ENCODE data around the gene RBM23. TPM values are rescaled to one million over a fixed set of nuclear protein-coding genes. Genes with fewer than 3 reads are reported as not detected.

Gene RBM23
- total RNA-seq, 1 experiment from 2014 or later = 79.1 TPM

GRCh38 chr14:22887990-22888378, 31.0 kb downstream of the RBM23 start:
- Histone ChIP-seq H3K9me3 (ENCODE audit: low read length) (no peaks in the 10 kb centered on the region), H3K9me2 (replicated peaks; ENCODE audit: insufficient read depth, low read length) (no peaks in the 10 kb centered on the region), H3K27me3 (ENCODE audit: low read length) (peaks cover 4% of the 10 kb centered on the region; the same call in 1 of the 2 replicates), H3K4me1 (ENCODE audit: low read length) (peaks cover 83% of the 10 kb centered on the region), H3K36me3 (ENCODE audit: insufficient read depth, low read length) (no peaks in the 10 kb centered on the region), H2AFZ (ENCODE audit: low read length) (no peak overlapping the region), H3K4me3 (ENCODE audit: low read length) (peak overlapping the region; percentile 65), H3K27ac (ENCODE audit: low read length) (peak overlapping the region; percentile 95), H3K79me2 (ENCODE audit: low read length) (no peaks in the 10 kb centered on the region), H4K20me1 (ENCODE audit: insufficient read depth, low read depth, low read length) (peaks cover 9% of the 10 kb centered on the region; the same call in 1 of the 2 replicates), H3K9ac (ENCODE audit: low read length) (peak overlapping the region; percentile 68), H3K4me2 (ENCODE audit: low read depth, low read length, poor library complexity, severe bottlenecking) (peak overlapping the region; percentile 88)
- DNase-seq = peak; percentile 93

- peak overlapping the region; percentile 95 for H3K27ac ChIP-seq (ENCODE audit: low read length)
- peaks cover 83% of the 10 kb centered on the region for H3K4me1 ChIP-seq (ENCODE audit: low read length)
- H3K4me3 ChIP-seq (ENCODE audit: low read length) = peak overlapping the region; percentile 65
- H3K9me2 ChIP-seq (replicated peaks; ENCODE audit: insufficient read depth, low read length) = no peaks in the 10 kb centered on the region
- peak; percentile 90 for DNase-seq
- peak overlapping the region; percentile 88 for H3K4me2 ChIP-seq (ENCODE audit: low read depth, low read length, poor library complexity, severe bottlenecking)
- peak overlapping the region; percentile 68 for H3K9ac ChIP-seq (ENCODE audit: low read length)
- H3K27me3 ChIP-seq (ENCODE audit: low read length) = peaks cover 4% of the 10 kb centered on the region; the same call in 1 of the 2 replicates
- peak overlapping the region; percentile 63; the same call in 1 of the 2 replicates for H2AFZ ChIP-seq (ENCODE audit: low read length)
- peaks cover 13% of the 10 kb centered on the region; the same call in 1 of the 2 replicates for H4K20me1 ChIP-seq (ENCODE audit: insufficient read depth, low read depth, low read length)
- no peaks in the 10 kb centered on the region for H3K36me3 ChIP-seq (ENCODE audit: insufficient read depth, low read length)
- H3K79me2 ChIP-seq (ENCODE audit: low read length) = no peaks in the 10 kb centered on the region
- H3K9me3 ChIP-seq (ENCODE audit: low read length) = no peaks in the 10 kb centered on the region
These were observed 31.5 kb downstream of the RBM23 start for GRCh38 chr14:22887260-22887989.

- H3K4me2 ChIP-seq (ENCODE audit: low read depth, low read length, poor library complexity, severe bottlenecking) = peak overlapping the region; percentile 88
- H3K4me3 ChIP-seq (ENCODE audit: low read length) = peak overlapping the region; percentile 65
These were observed 32.3 kb downstream of the RBM23 start for GRCh38 chr14:22886500-22887259.

GRCh38 chr14:22885975-22886374, 33.0 kb downstream of the RBM23 start:
- no peaks in the 10 kb centered on the region for H3K36me3 ChIP-seq (ENCODE audit: insufficient read depth, low read length)
- H4K20me1 ChIP-seq (ENCODE audit: insufficient read depth, low read depth, low read length) = peaks cover 15% of the 10 kb centered on the region; the same call in 1 of the 2 replicates
- no peaks in the 10 kb centered on the region for H3K9me3 ChIP-seq (ENCODE audit: low read length)
- H3K27ac ChIP-seq (ENCODE audit: low read length) = no peak overlapping the region
- H3K4me1 ChIP-seq (ENCODE audit: low read length) = peaks cover 80% of the 10 kb centered on the region
- H3K9ac ChIP-seq (ENCODE audit: low read length) = peak overlapping the region; percentile 68
- H2AFZ ChIP-seq (ENCODE audit: low read length) = 0 out of 2 replicates have a peak overlapping the region, but pooled peaks have one; percentile 72
- no peaks in the 10 kb centered on the region for H3K9me2 ChIP-seq (replicated peaks; ENCODE audit: insufficient read depth, low read length)
- peak overlapping the region; percentile 88 for H3K4me2 ChIP-seq (ENCODE audit: low read depth, low read length, poor library complexity, severe bottlenecking)
- H3K79me2 ChIP-seq (ENCODE audit: low read length) = no peaks in the 10 kb centered on the region
- peak overlapping the region; percentile 65 for H3K4me3 ChIP-seq (ENCODE audit: low read length)
- H3K27me3 ChIP-seq (ENCODE audit: low read length) = peaks cover 4% of the 10 kb centered on the region; the same call in 1 of the 2 replicates
- DNase-seq = no peak

More at GRCh38 chr14:22886500-22887259, 32.3 kb downstream of the RBM23 start:
- H3K9me2 ChIP-seq (replicated peaks; ENCODE audit: insufficient read depth, low read length) = no peaks in the 10 kb centered on the region
- H3K27me3 ChIP-seq (ENCODE audit: low read length) = peaks cover 4% of the 10 kb centered on the region; the same call in 1 of the 2 replicates
- H2AFZ ChIP-seq (ENCODE audit: low read length) = peak overlapping the region; percentile 72
- H4K20me1 ChIP-seq (ENCODE audit: insufficient read depth, low read depth, low read length) = peaks cover 15% of the 10 kb centered on the region; the same call in 1 of the 2 replicates
- peaks cover 80% of the 10 kb centered on the region for H3K4me1 ChIP-seq (ENCODE audit: low read length)
- H3K36me3 ChIP-seq (ENCODE audit: insufficient read depth, low read length) = no peaks in the 10 kb centered on the region
- DNase-seq = peak; percentile 94
- H3K9me3 ChIP-seq (ENCODE audit: low read length) = no peaks in the 10 kb centered on the region
- peak overlapping the region; percentile 68 for H3K9ac ChIP-seq (ENCODE audit: low read length)
- no peaks in the 10 kb centered on the region for H3K79me2 ChIP-seq (ENCODE audit: low read length)
- peak overlapping the region; percentile 95 for H3K27ac ChIP-seq (ENCODE audit: low read length)

- Histone ChIP-seq H3K27me3 (ENCODE audit: low read length) (peaks cover 4% of the 10 kb centered on the region; the same call in 1 of the 2 replicates), H3K27ac (ENCODE audit: low read length) (no peak overlapping the region), H3K9ac (ENCODE audit: low read length) (no peak overlapping the region), H3K9me2 (replicated peaks; ENCODE audit: insufficient read depth, low read length) (no peaks in the 10 kb centered on the region), H3K36me3 (ENCODE audit: insufficient read depth, low read length) (no peaks in the 10 kb centered on the region), H3K4me3 (ENCODE audit: low read length) (no peak overlapping the region), H3K79me2 (ENCODE audit: low read length) (no peaks in the 10 kb centered on the region), H3K4me1 (ENCODE audit: low read length) (peaks cover 72% of the 10 kb centered on the region), H3K9me3 (ENCODE audit: low read length) (no peaks in the 10 kb centered on the region), H4K20me1 (ENCODE audit: insufficient read depth, low read depth, low read length) (peaks cover 15% of the 10 kb centered on the region; the same call in 1 of the 2 replicates), H3K4me2 (ENCODE audit: low read depth, low read length, poor library complexity, severe bottlenecking) (no peak overlapping the region), H2AFZ (ENCODE audit: low read length) (no peak overlapping the region)
- DNase-seq = no peak
These were observed 34.0 kb downstream of the RBM23 start for GRCh38 chr14:22884738-22885523.

- H3K27ac ChIP-seq (ENCODE audit: low read length) = no peak overlapping the region
- H2AFZ ChIP-seq (ENCODE audit: low read length) = no peak overlapping the region
- no peak overlapping the region for H3K9ac ChIP-seq (ENCODE audit: low read length)
- no peaks in the 10 kb centered on the region for H3K79me2 ChIP-seq (ENCODE audit: low read length)
- no peaks in the 10 kb centered on the region for H3K9me3 ChIP-seq (ENCODE audit: low read length)
- H3K36me3 ChIP-seq (ENCODE audit: insufficient read depth, low read length) = no peaks in the 10 kb centered on the region
- peaks cover 4% of the 10 kb centered on the region; the same call in 1 of the 2 replicates for H3K27me3 ChIP-seq (ENCODE audit: low read length)
- H4K20me1 ChIP-seq (ENCODE audit: insufficient read depth, low read depth, low read length) = peaks cover 15% of the 10 kb centered on the region; the same call in 1 of the 2 replicates
- no peak overlapping the region for H3K4me3 ChIP-seq (ENCODE audit: low read length)
- H3K9me2 ChIP-seq (replicated peaks; ENCODE audit: insufficient read depth, low read length) = no peaks in the 10 kb centered on the region
- no peak for DNase-seq
- H3K4me2 ChIP-seq (ENCODE audit: low read depth, low read length, poor library complexity, severe bottlenecking) = no peak overlapping the region
- H3K4me1 ChIP-seq (ENCODE audit: low read length) = peaks cover 66% of the 10 kb centered on the region
These were observed 34.7 kb downstream of the RBM23 start for GRCh38 chr14:22884076-22884737.

- H3K9me3 ChIP-seq (ENCODE audit: low read length) = no peaks in the 10 kb centered on the region
- peaks cover 58% of the 10 kb centered on the region for H3K4me1 ChIP-seq (ENCODE audit: low read length)
- H3K27me3 ChIP-seq (ENCODE audit: low read length) = peaks cover 4% of the 10 kb centered on the region; the same call in 1 of the 2 replicates
- peaks cover 15% of the 10 kb centered on the region; the same call in 1 of the 2 replicates for H4K20me1 ChIP-seq (ENCODE audit: insufficient read depth, low read depth, low read length)
- no peaks in the 10 kb centered on the region for H3K9me2 ChIP-seq (replicated peaks; ENCODE audit: insufficient read depth, low read length)
- no peak within 1 kb of the TSS for H3K4me3 ChIP-seq (ENCODE audit: low read length)
- H3K4me2 ChIP-seq (ENCODE audit: low read depth, low read length, poor library complexity, severe bottlenecking) = peak within 1 kb of the TSS; percentile 26
- no peak within 1 kb of the TSS for H2AFZ ChIP-seq (ENCODE audit: low read length)
- no peaks in the 10 kb centered on the region for H3K79me2 ChIP-seq (ENCODE audit: low read length)
- H3K9ac ChIP-seq (ENCODE audit: low read length) = peak within 1 kb of the TSS; percentile 10; the same call in 1 of the 2 replicates
- H3K36me3 ChIP-seq (ENCODE audit: insufficient read depth, low read length) = peaks cover 1% of the 10 kb centered on the region; the same call in 1 of the 2 replicates
- H3K27ac ChIP-seq (ENCODE audit: low read length) = no peak within 1 kb of the TSS
- no peak for DNase-seq
These were observed 35.6 kb downstream of the RBM23 start, which contains the start of gene REM2 for GRCh38 chr14:22883173-22883976. TSS of gene REM2 (plus strand) at chr14:22883222. CDS start at chr14:22883288, 66 bp downstream.
